GM12875 (cell line): ENCODE data around the gene EGFL7.

ENCODE experiments used
- H3K4me3 ChIP-seq: one replicate; pipeline ENCODE4 v1.5.1; 2011; ENCODE audit warnings: low read depth, low read length, control low read depth
- TF ChIP-seq, protein P1 (sequence below): IDR thresholded peaks from 2 replicates; pipeline ENCODE4 v1.5.1; 2011; ENCODE audit warnings: low read depth, mild to moderate bottlenecking, control low read depth, inconsistent platforms, low read length, moderate library complexity, borderline replicate concordance; ENCODE audit not compliant: insufficient read depth

The EGFL7 gene

DNA sequence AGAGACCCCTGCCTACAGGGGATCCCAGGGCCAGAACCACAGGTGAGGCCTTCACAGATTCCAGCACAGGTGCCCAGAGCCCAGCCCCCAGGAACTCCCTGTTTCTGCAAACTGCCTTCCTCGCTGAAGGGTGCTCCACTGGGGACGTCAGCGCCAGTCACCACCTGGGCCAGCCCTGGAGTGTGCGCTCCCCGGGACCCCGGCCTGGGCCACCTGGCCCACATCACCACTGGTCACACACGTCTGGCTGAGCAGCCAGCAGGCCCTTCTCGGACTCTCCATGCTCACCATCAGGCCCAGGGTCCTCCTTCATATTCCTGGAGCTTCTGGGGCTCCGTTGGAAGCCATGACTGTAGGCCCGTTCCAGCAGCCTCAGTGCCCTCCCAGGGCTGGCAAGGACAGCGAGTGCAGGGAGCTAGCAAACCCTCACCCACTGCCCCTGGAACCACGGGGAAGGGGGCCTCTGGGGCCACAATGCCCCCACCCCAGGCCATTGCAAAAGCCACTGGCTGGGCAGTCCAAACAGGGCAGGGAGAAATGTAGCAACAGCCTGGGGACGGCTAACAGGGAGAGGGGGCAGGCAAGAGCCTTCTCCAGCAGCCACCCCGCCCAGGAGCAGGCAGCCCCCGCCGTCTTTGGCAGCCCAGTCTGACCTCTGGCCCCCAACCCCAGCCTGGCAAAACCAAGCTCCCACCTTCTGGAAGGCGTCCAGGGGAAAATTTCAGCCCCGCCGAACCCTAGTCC lies 23.2 kb downstream of the EGFL7 start:
- H3K4me3 ChIP-seq, result peak overlapping the region; percentile 75
- TF ChIP-seq, protein P1, sequence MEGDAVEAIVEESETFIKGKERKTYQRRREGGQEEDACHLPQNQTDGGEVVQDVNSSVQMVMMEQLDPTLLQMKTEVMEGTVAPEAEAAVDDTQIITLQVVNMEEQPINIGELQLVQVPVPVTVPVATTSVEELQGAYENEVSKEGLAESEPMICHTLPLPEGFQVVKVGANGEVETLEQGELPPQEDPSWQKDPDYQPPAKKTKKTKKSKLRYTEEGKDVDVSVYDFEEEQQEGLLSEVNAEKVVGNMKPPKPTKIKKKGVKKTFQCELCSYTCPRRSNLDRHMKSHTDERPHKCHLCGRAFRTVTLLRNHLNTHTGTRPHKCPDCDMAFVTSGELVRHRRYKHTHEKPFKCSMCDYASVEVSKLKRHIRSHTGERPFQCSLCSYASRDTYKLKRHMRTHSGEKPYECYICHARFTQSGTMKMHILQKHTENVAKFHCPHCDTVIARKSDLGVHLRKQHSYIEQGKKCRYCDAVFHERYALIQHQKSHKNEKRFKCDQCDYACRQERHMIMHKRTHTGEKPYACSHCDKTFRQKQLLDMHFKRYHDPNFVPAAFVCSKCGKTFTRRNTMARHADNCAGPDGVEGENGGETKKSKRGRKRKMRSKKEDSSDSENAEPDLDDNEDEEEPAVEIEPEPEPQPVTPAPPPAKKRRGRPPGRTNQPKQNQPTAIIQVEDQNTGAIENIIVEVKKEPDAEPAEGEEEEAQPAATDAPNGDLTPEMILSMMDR, result no peak

DNA sequence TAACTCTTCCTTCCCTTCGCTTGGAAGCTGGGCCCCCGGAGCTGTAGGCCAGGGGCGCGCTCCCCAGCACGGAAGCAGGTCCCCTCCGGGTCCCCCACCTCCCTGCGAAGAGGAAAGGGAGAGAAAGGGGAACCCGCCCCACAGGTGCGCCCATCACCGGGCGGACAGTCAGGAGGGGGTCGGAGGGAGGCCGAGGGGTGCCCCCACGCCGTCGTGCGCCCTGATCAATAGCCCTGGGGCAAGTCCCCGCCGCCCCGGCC lies 23.7 kb downstream of the EGFL7 start:
- H3K4me3 ChIP-seq, result peak overlapping the region; percentile 75
- TF ChIP-seq, protein P1, result no peak

DNA sequence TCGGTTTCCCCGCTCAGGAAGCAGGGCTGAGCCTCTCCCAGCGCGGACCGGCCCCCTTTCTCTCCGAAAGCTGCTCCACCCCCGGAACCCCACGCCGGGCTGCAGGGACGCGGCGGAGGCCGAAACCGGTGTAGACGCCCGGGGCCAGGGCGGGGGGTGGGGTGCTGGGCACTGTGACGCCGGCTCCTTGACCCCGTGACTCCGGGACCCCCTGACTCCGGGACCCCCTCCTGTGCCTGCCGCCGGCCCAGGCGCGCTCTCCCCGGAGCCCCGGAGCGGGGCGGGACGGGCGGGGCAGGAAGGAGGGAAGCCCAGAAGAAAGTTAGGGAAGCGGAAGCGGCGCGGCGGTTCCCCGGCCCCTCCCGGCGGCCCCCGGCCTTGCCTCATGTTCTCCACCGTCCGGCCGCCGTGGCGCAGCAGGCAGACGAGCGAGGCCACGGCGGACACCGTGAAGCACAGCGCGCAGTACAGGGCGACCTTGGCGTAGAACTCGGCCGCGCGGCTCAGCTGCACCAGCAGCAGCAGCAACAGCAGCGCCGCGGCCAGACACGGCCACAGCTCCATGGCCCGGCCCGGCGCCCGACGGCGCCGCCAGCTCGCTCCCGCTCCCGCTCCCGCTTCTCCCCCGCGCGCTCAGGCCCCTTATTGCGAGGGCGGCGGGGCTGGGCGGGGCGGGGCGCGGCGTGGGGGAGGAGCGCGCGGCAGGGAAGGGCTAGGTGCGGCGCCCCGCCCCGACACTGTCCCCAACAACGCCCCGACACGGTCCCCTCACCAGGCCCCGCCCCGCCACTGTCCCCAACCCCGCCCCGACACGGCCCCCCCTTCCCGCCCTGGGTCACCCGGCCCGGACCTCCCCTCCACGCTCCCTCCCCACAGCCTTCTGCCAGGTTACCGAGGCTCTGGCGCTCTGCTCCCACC lies 24.3 kb downstream of the EGFL7 start, which contains the start of gene AGPAT2:
AGPAT2 (minus strand) TSS at position 664 of the 918 bp plus-strand sequence; CDS start at position 564, 100 bp downstream.
- TF ChIP-seq, protein P1, result no peak
- peak within 1 kb of the TSS; percentile 75 for H3K4me3 ChIP-seq

DNA sequence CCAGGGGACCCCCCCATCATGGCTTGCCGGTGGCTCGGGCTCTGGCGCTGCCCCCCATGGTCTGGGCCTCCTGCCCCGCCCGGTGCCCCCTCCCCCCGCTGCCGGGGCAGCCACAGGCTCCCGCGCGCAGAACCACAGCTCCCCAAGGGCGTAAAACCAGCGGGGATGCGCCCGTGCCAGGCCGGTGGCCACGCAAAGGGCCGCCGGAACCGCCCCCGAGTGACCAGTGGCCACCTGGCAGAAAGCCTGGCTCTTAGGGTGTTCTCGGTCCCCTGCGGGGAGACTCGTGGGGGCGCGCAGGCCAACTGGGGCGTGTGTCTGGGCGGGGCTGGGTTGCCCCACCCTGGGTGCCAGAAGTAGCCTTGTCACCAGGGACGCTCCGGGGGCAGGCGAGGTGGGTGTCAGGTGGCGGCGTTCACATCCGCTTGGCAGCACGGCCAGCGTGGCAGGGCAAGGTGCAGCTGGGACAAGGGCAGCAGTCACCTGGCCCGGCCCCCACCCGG lies 25.1 kb downstream of the EGFL7 start:
- TF ChIP-seq, protein P1, result no peak

DNA sequence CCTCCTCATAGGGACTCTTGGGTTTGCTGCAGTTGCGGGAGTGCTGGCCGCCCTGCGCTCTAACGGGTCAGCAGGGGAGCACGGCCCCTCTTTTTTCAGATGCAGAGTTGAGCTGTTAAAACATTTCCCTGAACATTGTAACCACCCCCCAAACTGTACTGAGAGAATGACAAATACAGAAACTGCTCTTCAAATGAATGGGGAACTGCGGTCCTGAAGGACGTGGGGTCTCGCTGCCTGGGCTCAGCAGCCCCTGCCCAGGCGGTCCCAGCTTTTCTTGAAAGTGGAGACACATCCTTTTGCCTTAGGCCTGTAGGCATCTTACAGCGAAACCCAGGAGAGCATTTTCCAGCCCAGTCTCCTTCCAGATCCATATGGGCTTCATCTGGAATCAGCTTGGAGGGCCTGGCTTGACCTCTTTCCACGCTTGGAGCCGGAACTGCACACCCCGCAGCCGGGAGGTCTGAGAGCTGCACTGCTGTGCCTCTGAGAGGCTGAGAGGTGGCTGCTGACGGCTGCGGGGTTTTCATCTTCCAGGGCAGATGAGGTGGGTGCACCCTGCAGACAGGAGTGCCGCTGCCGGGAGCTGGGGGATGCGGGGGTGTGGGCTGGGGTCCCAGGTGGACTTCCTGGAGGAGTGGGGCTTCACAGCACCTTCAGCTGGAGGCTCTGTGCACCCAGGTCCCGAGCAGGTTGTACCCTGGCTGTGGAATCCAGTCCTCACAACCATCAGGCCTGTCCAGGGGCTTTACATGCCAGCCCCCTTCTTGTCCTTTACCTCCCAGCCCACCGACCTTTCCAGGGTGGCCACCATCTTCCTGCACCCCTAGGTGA lies 25.8 kb downstream of the EGFL7 start:
- TF ChIP-seq, protein P1, result no peak
- no peak overlapping the region for H3K4me3 ChIP-seq

More for the DNA sequence above, 25.1 kb downstream of the EGFL7 start:
- H3K4me3 ChIP-seq, result peak overlapping the region; percentile 39

DNA sequence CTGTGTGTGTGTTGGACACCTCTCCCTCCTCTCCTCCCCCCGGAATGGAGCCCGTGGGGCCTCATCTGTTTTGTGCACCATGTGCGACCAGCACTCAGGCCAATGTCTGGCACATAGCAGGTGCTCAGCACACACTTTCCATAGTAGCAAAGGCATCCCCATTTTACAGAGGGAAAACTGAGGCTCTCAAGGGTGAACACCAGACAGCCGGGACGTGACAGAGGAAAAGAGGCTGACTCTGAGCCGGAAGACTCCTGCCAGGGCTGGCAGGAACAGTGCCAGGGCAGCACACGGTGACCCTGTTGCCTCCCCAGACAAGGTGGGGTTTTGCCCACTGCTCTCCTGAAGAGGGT lies 26.4 kb downstream of the EGFL7 start:
- H3K4me3 ChIP-seq, result no peak overlapping the region
- TF ChIP-seq, protein P1, result no peak
